Right hindlimb (tissue), 1 donor: ENCODE data around the gene ZNF816.
"Not testable (repeated sequence)": the region's sequence is repeated elsewhere in the genome, so short reads cannot be mapped to it uniquely, and the experiment has no call there.

ENCODE experiments used
- DNase-seq: peaks from one replicate; pipeline ENCODE4 v3.0.0-alpha.2; 2018

The ZNF816 gene

DNA sequence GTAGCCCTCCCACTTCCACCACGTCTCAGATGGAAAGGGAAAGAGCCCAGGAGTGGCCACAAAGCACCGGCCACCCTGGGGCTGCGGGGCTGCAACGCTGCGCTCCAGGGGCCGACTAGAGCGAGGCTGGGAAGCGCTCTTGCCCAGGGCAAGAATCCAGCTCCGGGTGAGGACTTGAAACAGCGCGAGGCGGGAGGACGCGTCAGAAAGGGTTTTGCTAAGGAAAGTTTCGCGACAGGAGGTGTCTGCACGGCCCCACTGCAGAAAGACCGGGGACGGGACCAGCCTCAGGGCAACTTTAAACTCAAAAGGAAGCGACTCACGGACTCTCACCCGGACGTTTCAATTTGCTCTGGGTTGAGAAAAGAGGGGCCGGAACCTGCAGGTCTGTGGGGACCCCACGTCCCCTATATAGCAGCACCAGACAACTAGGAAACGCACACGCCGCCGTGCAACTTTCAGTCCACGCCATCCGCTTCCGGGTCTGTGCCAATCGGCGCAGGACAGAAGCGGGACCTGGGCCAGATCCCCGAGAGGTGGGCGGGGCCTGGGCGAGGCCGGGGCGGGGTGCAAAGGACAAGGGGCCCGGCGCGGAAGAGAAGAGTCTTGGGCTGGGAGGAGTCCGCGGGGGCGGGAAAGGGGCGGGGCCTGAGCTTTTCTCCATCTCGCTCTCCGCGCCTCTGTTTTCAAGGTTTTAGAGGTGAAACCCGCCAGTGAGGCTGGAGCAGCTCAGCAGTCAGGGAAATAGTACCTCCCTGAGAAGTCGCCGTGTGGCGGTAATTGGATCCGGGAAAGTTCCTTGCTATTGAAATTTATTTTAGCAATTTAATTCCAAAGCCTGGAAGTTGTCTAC is at the start of gene ZNF816:
Gene ZNF816, minus strand, starts transcription at position 488 of the 853 bp plus-strand sequence. CDS start 6,792 bp downstream, outside the sequence.
- peak; percentile 98 for DNase-seq

GRCh38 chr19:53012006-53012405 is 49.3 kb upstream of the ZNF816 start:
- DNase-seq, result no peak

GRCh38 chr19:53010494-53010893 is 47.8 kb upstream of the ZNF816 start:
- no peak for DNase-seq

GRCh38 chr19:53008061-53008778 is 45.5 kb upstream of the ZNF816 start:
- DNase-seq, result no peak

GRCh38 chr19:53007606-53008005 is 44.9 kb upstream of the ZNF816 start:
- no peak for DNase-seq

DNA sequence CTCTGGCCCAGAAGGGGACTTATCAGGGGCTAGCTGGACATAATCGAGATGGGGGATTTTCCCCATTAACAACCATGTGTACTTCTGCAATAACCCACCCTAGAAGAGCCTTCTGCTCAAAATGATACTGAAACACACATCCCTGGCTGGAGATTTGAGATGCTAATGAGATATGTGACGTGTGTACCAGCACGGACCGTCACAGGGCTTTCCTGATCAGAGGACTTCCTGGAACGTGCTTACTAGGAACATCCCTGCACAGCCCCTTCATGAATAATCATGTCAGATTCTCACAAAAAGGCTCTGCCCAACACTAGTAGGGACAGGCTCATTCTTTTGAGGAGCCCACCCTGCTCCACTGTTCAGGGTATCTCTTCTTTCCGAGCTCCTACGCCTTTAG is 44.5 kb upstream of the ZNF816 start:
- DNase-seq, result no peak

GRCh38 chr19:53004242-53004641 is 41.6 kb upstream of the ZNF816 start:
- DNase-seq, result no peak

- no peak for DNase-seq
Measured at GRCh38 chr19:53002479-53002878, 39.8 kb upstream of the ZNF816 start.

DNA sequence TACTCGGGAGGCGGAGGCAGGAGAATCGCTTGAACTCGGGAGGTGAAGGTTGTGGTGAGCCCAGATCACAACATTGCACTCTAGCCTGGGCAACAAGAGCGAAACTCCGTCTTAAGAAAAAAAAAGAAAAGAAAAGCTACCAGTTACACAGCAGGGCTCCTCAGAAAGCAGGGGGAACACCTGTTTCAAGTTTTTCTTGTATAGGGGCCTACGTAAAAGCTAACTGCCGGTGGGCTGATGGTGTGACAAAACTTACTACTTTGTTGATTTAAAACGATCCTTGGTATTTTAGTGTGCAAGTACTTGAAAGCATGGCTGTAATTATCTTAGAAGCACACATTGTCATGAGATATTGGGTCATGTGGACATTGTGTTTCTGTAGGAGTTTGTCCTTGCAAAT is 35.3 kb upstream of the ZNF816 start:
- no peak for DNase-seq

DNA sequence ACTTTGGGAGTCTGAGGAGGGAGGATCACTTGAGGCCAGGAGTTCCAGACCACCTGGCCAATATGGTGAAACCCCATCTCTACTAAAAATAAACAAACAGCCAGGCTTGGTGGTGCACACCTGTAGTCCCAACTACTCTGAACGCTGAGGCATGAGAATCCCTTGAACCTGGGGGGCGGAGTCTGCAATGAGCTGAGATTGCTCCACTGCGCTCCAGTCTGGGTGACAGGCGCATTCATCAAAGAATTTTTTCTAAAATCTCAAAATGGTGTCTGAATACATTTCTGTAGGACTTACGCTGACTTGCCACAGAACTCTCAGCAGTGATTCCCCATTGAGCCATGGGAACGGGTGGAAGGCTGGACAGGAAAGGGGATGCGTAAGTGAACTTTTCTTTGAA is 33.0 kb upstream of the ZNF816 start:
- DNase-seq, result no peak

- peak; percentile 87 for DNase-seq
Measured at GRCh38 chr19:52993342-52994178, 30.9 kb upstream of the ZNF816 start.

DNA sequence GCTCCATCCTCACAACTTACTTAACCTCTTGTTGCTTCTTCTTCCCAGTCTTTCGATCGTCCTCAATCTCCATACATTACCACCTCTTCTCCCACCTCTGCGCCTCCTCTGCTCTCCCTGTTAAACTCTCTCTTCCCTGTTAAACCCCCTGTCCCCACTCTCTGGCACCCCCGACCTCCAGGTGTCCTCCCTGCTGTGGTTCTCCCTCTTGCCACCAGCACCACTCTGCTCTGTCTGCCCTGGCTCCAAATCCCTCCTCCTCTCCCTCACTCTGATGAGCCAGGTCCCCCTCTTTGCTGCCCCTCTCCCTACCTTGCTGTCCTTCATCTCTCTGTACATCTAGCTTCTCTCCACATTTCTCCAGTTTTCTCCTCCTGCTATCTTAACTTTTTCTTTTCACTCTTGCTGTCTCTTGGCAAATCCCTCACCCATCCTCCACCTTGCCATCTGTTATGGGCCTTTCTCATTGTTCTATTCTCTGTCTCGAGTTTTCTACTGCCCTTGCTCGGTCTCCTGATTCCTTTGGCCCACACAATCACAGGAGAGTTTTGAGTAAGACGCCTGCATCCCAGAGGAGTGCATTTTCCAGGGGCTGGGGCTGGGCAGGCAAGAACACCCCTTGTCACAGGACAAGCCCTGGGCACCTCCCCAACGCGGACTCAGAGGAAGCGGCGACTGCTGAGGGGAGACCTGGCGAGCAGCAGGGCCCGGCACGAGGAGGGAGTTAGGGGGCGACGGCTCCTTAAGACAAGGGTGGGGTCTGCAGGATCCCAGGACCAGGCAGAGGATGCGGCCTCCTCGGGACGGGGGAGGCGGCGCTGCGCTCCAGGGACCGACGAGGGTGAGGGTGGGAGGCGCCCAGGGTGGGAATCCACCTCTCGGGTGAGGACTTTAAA is 29.7 kb upstream of the ZNF816 start:
- DNase-seq, result peak; percentile 26

DNA sequence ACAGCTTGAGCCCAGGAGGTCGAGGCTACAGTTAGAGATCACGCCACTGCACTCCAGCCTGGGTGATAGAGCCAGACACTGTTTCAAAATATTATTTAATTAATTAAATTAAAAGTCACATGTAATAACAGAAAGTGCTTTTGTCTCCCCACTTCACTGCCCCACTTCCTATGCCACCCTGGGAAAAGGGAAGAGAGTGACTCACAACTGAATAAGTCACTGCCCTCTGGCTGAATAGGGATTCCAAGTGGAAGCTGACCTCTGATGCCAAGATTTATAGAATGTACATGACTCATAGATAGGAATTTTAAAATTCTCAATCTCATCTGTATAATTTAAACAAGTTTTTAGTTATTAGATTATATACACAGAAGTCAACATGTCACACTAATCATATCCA is 28.8 kb upstream of the ZNF816 start:
- DNase-seq, result no peak

GRCh38 chr19:52990759-52991418 is 28.2 kb upstream of the ZNF816 start:
- no peak for DNase-seq

- DNase-seq, result no peak
Measured at GRCh38 chr19:52988506-52988905, 25.8 kb upstream of the ZNF816 start.

- DNase-seq, result no peak
Measured at GRCh38 chr19:52987221-52987620, 24.5 kb upstream of the ZNF816 start.

DNA sequence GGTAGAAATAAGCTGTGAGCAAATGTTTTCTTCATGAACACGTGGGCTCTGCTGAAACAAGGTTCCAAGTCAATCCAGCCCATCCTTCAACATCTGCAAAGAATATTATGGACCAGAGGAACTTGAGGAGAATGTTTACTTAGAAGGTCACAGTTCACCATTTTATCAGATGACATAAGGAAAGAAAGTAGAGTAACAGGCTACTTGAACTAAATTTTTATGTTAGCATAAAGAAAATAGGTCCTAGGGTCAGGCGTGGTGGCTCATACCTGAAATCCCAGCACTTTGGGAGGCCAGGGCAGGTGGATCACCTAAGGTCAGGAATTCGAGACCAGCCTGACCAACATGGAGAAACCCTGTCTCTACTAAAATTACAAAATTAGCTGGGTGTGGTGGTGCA is 20.5 kb upstream of the ZNF816 start:
- not testable (repeated sequence) for DNase-seq

- DNase-seq, result no peak
Measured at GRCh38 chr19:52981329-52981728, 18.6 kb upstream of the ZNF816 start.

DNA sequence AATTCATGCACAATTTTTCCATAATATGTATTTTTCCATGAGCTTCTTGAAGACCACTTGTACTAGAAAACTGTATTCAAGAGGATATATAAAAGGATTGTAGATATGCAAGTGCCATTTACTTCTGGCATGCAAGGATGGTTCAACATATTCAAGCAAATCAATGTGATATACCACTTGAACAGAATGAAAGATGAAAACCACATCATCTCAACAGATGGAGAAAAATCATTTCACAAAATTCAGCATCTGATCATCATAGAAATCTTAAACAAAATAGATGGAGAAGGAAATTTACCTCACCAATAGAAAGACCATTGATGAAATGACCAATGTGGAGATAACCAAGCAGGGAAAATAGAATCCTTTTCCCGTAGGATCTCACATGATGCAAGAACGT is 5.1 kb upstream of the ZNF816 start:
- DNase-seq, result no peak

GRCh38 chr19:52963247-52963618 is 552 bp upstream of the ZNF816 start:
- DNase-seq, result no peak

GRCh38 chr19:52961981-52962380 is 700 bp downstream of the ZNF816 start:
- no peak for DNase-seq
